Mesenchymal stem cell (in vitro differentiated cells and primary cell): ENCODE measurements around the gene PAQR9.
A peak's percentile ranks its signal among the peaks of the same experiment; 100 is the strongest.

Experiments used
- DNase-seq: peaks from one replicate; pipeline ENCODE4 v3.0.0-alpha.2; 2013
- H2AFZ ChIP-seq: one replicate; pipeline ENCODE4 v1.6.1; 2013; ENCODE audit warnings: low read depth, mild to moderate bottlenecking, control low read depth, inconsistent platforms, low read length, moderate library complexity
- H2AK5ac ChIP-seq: 2 replicates; pipeline ENCODE4 v1.6.1; 2013; ENCODE audit warnings: low read length, moderate library complexity, mild to moderate bottlenecking, inconsistent platforms; ENCODE audit not compliant: severe bottlenecking
- H2BK120ac ChIP-seq: one replicate; pipeline ENCODE4 v1.6.1; 2013; ENCODE audit warnings: low read depth, mild to moderate bottlenecking, inconsistent platforms, low read length, moderate library complexity
- H2BK12ac ChIP-seq, 2 experiments: one replicate each; pipeline ENCODE4 v1.6.1; 2013; ENCODE audit warnings: inconsistent platforms in 2 of 2, low read length in 2 of 2, mild to moderate bottlenecking in 2 of 2, moderate library complexity in 2 of 2, control low read depth in 1 of 2
- H2BK15ac ChIP-seq: one replicate; pipeline ENCODE4 v1.6.1; 2013; ENCODE audit warnings: mild to moderate bottlenecking, low read depth, inconsistent platforms; ENCODE audit not compliant: poor library complexity, severe bottlenecking
- H2BK5ac ChIP-seq: 2 replicates; pipeline ENCODE4 v1.6.1; 2013; ENCODE audit warnings: low read depth, mild to moderate bottlenecking, low read length, control low read depth, inconsistent platforms; ENCODE audit not compliant: poor library complexity, severe bottlenecking
- H3K14ac ChIP-seq, 2 experiments: one replicate each; pipeline ENCODE4 v1.6.1; 2013; ENCODE audit warnings: inconsistent platforms in 2 of 2, low read length in 2 of 2, control low read depth in 1 of 2, mild to moderate bottlenecking in 1 of 2, moderate library complexity in 1 of 2
- H3K18ac ChIP-seq, 2 experiments: one replicate each; pipeline ENCODE4 v1.6.1; 2013; ENCODE audit warnings: inconsistent platforms in 2 of 2, low read length in 2 of 2, control low read depth in 1 of 2, low read depth in 1 of 2, mild to moderate bottlenecking in 1 of 2
- H3K23ac ChIP-seq, 2 experiments: one replicate each; pipeline ENCODE4 v1.6.1; 2013; ENCODE audit warnings: inconsistent platforms in 2 of 2, low read length in 2 of 2, mild to moderate bottlenecking in 2 of 2, moderate library complexity in 2 of 2, control low read depth in 1 of 2
- H3K27ac ChIP-seq: 2 replicates; pipeline ENCODE4 v1.5.1; 2013; ENCODE audit warnings: mild to moderate bottlenecking, moderate library complexity, low read length, control low read depth, inconsistent platforms; ENCODE audit not compliant: poor library complexity, severe bottlenecking
- H3K27me3 ChIP-seq, 2 experiments: 2 replicates each; pipeline versions ENCODE4 v1.6.1 to v1.7.0; 2013; ENCODE audit warnings: low read length in 2 of 2, mild to moderate bottlenecking in 2 of 2, moderate library complexity in 2 of 2, control low read depth in 1 of 2, inconsistent platforms in 1 of 2; ENCODE audit not compliant: control insufficient read depth in 1 of 2, insufficient read depth in 1 of 2
- H3K36me3 ChIP-seq, 2 experiments: 2 replicates each; pipeline versions ENCODE4 v1.6.1 to v1.7.0; 2013; ENCODE audit warnings: low read length in 2 of 2, control low read depth in 1 of 2, inconsistent platforms in 1 of 2, low read depth in 1 of 2, mild to moderate bottlenecking in 1 of 2; ENCODE audit not compliant: insufficient read depth in 2 of 2, control insufficient read depth in 1 of 2
- H3K4ac ChIP-seq, 2 experiments: one replicate each; pipeline ENCODE4 v1.6.1; 2013; ENCODE audit warnings: inconsistent platforms in 2 of 2, low read length in 2 of 2, mild to moderate bottlenecking in 2 of 2, moderate library complexity in 2 of 2, control low read depth in 1 of 2, low read depth in 1 of 2
- H3K4me1 ChIP-seq: 2 replicates; pipeline ENCODE4 v1.6.1; 2013; ENCODE audit warnings: low read depth, low read length, control low read depth; ENCODE audit not compliant: control insufficient read depth, insufficient read depth
- H3K4me2 ChIP-seq: 2 replicates; pipeline ENCODE4 v1.6.1; 2013; ENCODE audit warnings: low read length, mild to moderate bottlenecking, inconsistent platforms; ENCODE audit not compliant: poor library complexity, severe bottlenecking
- H3K4me3 ChIP-seq, 2 experiments: 2 replicates each; pipeline versions ENCODE4 v1.5.1 to v1.7.0; 2013; ENCODE audit warnings: low read length in 2 of 2, mild to moderate bottlenecking in 2 of 2, control low read depth in 1 of 2, low read depth in 1 of 2; ENCODE audit not compliant: insufficient read depth in 1 of 2
- H3K79me1 ChIP-seq: replicated peaks from 2 replicates; pipeline ENCODE4 v1.6.1; 2013; ENCODE audit warnings: mild to moderate bottlenecking, control low read depth, low read length, inconsistent platforms; ENCODE audit not compliant: poor library complexity, severe bottlenecking
- H3K9ac ChIP-seq: 2 replicates; pipeline ENCODE4 v1.7.0; 2013; ENCODE audit warnings: mild to moderate bottlenecking, low read length, moderate library complexity
- H3K9me3 ChIP-seq: 2 replicates; pipeline ENCODE4 v1.7.0; 2013; ENCODE audit warnings: mild to moderate bottlenecking, low read length; ENCODE audit not compliant: control insufficient read depth
- H4K8ac ChIP-seq: one replicate; pipeline ENCODE4 v1.6.1; 2013; ENCODE audit warnings: inconsistent platforms, mild to moderate bottlenecking, low read length, moderate library complexity
- H4K91ac ChIP-seq: one replicate; pipeline ENCODE4 v1.6.1; 2013; ENCODE audit warnings: mild to moderate bottlenecking, low read length, inconsistent platforms
- WGBS: methylation state at CpG from one replicate; pipeline ENCODE4 v1.1.7; 2013; ENCODE audit warnings: mixed read lengths; 5-methylcytosine and 5-hydroxymethylcytosine counted together

The PAQR9 gene

DNA sequence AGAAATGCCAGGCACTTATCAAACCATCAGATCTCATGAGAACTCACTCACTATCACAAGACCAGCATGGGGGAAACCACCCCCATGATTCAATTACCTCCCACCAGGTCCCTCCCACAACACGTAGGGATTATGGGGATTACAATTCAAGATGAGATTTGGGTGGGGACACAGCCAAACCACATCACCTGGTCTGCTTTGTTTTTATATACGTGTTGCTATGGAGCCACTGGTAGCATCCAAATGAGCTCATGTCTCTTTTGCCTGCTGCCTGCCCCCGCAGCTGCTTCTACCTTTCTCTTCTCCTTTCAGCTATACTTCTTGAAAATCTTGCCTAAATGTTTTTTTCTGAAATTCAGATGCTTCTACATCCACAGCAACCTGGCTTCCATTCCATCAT lies 47.8 kb downstream of the PAQR9 start:
- Histone ChIP-seq H2BK12ac (no peak overlapping the region), H3K18ac (no peak overlapping the region), H3K4me1 (no peaks in the 10 kb centered on the region), H2AFZ (no peak overlapping the region), H3K36me3 (no peaks in the 10 kb centered on the region), H3K4me3 (no peak overlapping the region), H3K4me2 (no peak overlapping the region), H2BK120ac (no peak overlapping the region), H3K9me3 (no peaks in the 10 kb centered on the region), H3K79me1 (no peaks in the 10 kb centered on the region), H2BK15ac (no peak overlapping the region), H2AK5ac (no peak overlapping the region), H3K14ac (no peak overlapping the region), H3K27me3 (no peaks in the 10 kb centered on the region), H3K23ac (no peak overlapping the region), H3K4ac (no peak overlapping the region), H4K91ac (no peak overlapping the region), H4K8ac (no peak overlapping the region), H3K27ac (no peak overlapping the region), H3K9ac (no peak overlapping the region), H2BK5ac (no peak overlapping the region)
- WGBS, result 78% methylated on average over 3 of the region's 3 CpGs
- DNase-seq, result no peak

DNA sequence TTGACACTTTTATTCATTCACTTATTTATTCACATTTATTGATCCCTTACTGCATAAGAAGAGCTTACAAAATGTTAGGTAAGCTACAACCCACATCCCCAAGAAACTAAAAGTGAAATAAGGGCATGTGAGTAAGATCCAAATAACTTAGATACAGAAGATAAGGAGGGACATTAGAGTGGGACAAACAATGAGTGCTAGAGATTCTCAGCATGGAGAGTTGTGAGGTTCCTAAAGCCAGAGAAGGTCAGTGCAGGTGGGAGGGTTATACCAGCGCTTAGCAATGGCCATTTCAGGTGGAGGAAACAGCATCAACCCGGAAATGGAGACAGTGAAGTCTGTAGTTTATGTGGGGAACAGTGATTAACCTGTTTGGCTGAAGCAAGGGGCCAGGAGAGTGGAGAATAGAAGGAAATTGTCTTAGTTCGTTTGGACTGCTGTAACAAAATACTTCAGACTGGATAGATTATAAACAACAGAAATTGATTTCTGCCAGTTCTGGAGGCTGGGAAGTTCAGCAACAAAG lies 49.1 kb downstream of the PAQR9 start:
- Histone ChIP-seq H4K8ac (no peak overlapping the region), H3K18ac (no peak overlapping the region), H3K27ac (no peak overlapping the region), H3K79me1 (no peaks in the 10 kb centered on the region), H3K23ac (no peak overlapping the region), H2AFZ (no peak overlapping the region), H3K27me3 (no peaks in the 10 kb centered on the region), H3K9ac (no peak overlapping the region), H2BK5ac (no peak overlapping the region), H3K4ac (no peak overlapping the region), H3K4me3 (no peak overlapping the region), H3K9me3 (no peaks in the 10 kb centered on the region), H2BK12ac (no peak overlapping the region), H4K91ac (no peak overlapping the region), H3K14ac (no peak overlapping the region), H3K4me2 (no peak overlapping the region), H2BK120ac (no peak overlapping the region), H2BK15ac (no peak overlapping the region), H3K36me3 (no peaks in the 10 kb centered on the region), H2AK5ac (no peak overlapping the region), H3K4me1 (no peaks in the 10 kb centered on the region)
- 73% methylated on average over 3 of the region's 3 CpGs for WGBS
- no peak for DNase-seq

DNA sequence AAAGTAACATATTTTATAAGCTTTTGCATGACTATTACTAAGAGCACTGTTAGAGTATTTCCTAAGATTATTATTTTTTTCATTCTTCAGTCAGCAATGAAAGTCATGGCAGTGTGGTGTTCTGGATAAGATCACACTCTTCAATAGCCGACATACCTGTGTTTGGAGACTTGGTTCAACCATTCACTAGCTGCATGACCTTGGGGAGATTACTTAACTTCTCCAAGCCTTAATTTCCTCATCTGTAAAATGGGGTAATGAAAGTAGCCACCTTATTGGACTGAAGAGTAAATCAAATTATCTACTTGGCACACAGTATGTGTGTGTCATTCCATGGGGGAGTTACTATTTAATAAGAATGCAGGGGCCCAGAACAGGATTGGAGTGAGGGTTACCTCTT lies 50.0 kb downstream of the PAQR9 start:
- H2AK5ac ChIP-seq, result no peak overlapping the region
- H2BK120ac ChIP-seq, result no peak overlapping the region
- no peaks in the 10 kb centered on the region for H3K79me1 ChIP-seq
- H2AFZ ChIP-seq, result no peak overlapping the region
- no peak overlapping the region for H3K14ac ChIP-seq
- H2BK12ac ChIP-seq, result no peak overlapping the region
- H3K4me1 ChIP-seq, result no peaks in the 10 kb centered on the region
- no peak overlapping the region for H4K91ac ChIP-seq
- H4K8ac ChIP-seq, result no peak overlapping the region
- WGBS, result 100% methylated on average over 1 of the region's 1 CpG
- H3K23ac ChIP-seq, result no peak overlapping the region
- H3K27me3 ChIP-seq, result no peaks in the 10 kb centered on the region
- H3K9ac ChIP-seq, result peak overlapping the region; percentile 59
- DNase-seq, result no peak
- H3K4me3 ChIP-seq, result no peak overlapping the region
- no peak overlapping the region for H3K27ac ChIP-seq
- H2BK15ac ChIP-seq, result no peak overlapping the region
- H3K9me3 ChIP-seq, result no peaks in the 10 kb centered on the region
- H3K36me3 ChIP-seq, result no peaks in the 10 kb centered on the region
- H3K4ac ChIP-seq, result no peak overlapping the region
- no peak overlapping the region for H2BK5ac ChIP-seq
- no peak overlapping the region for H3K18ac ChIP-seq
- H3K4me2 ChIP-seq, result no peak overlapping the region

DNA sequence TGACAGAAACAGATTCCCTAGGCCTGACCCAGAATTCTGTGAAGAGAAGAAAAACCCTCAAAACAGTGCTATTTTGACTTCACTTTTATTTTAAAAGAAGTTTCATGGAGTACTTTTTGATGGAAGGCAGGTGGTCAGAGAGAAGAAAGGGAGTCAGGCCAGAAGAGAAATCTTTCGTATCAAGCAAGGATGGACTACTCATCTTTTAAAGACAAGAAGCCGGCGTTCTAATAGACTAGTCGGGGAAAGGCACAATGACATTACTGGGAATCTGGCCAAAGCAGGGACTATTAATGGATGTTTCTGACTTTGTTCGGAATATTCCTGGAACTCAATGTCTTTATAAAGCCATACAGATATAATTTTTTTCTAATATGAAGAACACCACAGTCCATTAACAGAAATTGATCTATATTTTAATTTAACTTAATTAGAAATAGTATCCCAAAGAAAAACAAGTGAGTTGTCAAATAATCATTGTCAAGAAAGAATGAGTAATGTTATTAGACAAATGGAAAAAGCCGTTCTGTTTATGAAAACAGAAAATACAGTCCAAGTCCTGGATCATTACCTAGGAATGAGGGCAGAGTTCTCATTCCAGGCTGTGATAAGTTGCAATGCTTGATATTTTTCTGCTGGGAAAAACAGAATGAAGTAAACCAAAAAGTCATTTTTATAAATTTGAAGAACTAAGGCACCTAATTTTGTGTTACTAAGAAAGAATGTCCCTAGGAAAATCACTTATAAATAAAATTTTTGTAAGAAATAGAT lies 50.9 kb downstream of the PAQR9 start:
- Histone ChIP-seq H3K36me3 (no peaks in the 10 kb centered on the region), H3K79me1 (no peaks in the 10 kb centered on the region), H4K91ac (no peak overlapping the region), H2AFZ (no peak overlapping the region), H3K27me3 (no peaks in the 10 kb centered on the region), H3K4ac (no peak overlapping the region), H2BK15ac (no peak overlapping the region), H3K18ac (no peak overlapping the region), H3K23ac (no peak overlapping the region), H2AK5ac (no peak overlapping the region), H2BK120ac (no peak overlapping the region), H4K8ac (no peak overlapping the region), H2BK5ac (no peak overlapping the region), H3K27ac (no peak overlapping the region), H2BK12ac (no peak overlapping the region), H3K4me1 (no peaks in the 10 kb centered on the region), H3K4me3 (no peak overlapping the region), H3K14ac (no peak overlapping the region), H3K4me2 (no peak overlapping the region), H3K9ac (peak overlapping the region; percentile 59), H3K9me3 (no peaks in the 10 kb centered on the region)
- WGBS, result 94% methylated on average over 5 of the region's 6 CpGs
- no peak for DNase-seq
